ENCODE results near the gene KCNT2.
"Not testable (repeated sequence)": the region's sequence is repeated elsewhere in the genome, so short reads cannot be mapped to it uniquely, and the experiment has no call there.

The KCNT2 gene

GRCh38 chr1:196608390-196609369 is at the start of gene KCNT2:
KCNT2 (minus strand) TSS chr1:196608440; CDS start chr1:196608309, 131 bp downstream.
- H3K27ac Mint-ChIP-seq = no peak within 1 kb of the TSS
- H3K9me3 Mint-ChIP-seq = peaks cover 10% of the 10 kb centered on the region
- peak within 1 kb of the TSS; percentile 59 for H3K4me3 Mint-ChIP-seq
- peaks cover 2% of the 10 kb centered on the region for H3K4me1 Mint-ChIP-seq
- peaks cover 29% of the 10 kb centered on the region for H3K27me3 Mint-ChIP-seq
- ATAC-seq (peak; percentile 15), DNase-seq (no peak)
- no peaks in the 10 kb centered on the region for H3K36me3 Mint-ChIP-seq (ENCODE audit: low read depth)

- no peaks in the 10 kb centered on the region for H3K36me3 Mint-ChIP-seq (ENCODE audit: low read depth)
- ATAC-seq = no peak
Observed at GRCh38 chr1:196655494-196655893, 47.3 kb upstream of the KCNT2 start.

GRCh38 chr1:196655071-196655470 is 46.8 kb upstream of the KCNT2 start:
- Mint-ChIP-seq H3K36me3 (ENCODE audit: low read depth) (no peaks in the 10 kb centered on the region), H3K9me3 (no peaks in the 10 kb centered on the region), H3K27me3 (no peaks in the 10 kb centered on the region), H3K4me3 (no peak overlapping the region), H3K4me1 (peaks cover 13% of the 10 kb centered on the region), H3K27ac (no peak overlapping the region)
- no peak for ATAC-seq
- DNase-seq = no peak

More at GRCh38 chr1:196655494-196655893, 47.3 kb upstream of the KCNT2 start:
- H3K4me1 Mint-ChIP-seq = peaks cover 13% of the 10 kb centered on the region
- H3K27me3 Mint-ChIP-seq = no peaks in the 10 kb centered on the region
- no peak for DNase-seq
- H3K9me3 Mint-ChIP-seq = no peaks in the 10 kb centered on the region
- H3K4me3 Mint-ChIP-seq = no peak overlapping the region
- H3K27ac Mint-ChIP-seq = no peak overlapping the region

- no peak overlapping the region for H3K4me3 Mint-ChIP-seq
- ATAC-seq (no peak), DNase-seq (no peak)
- H3K27me3 Mint-ChIP-seq = no peaks in the 10 kb centered on the region
- H3K9me3 Mint-ChIP-seq = no peaks in the 10 kb centered on the region
- no peaks in the 10 kb centered on the region for H3K36me3 Mint-ChIP-seq (ENCODE audit: low read depth)
- peaks cover 13% of the 10 kb centered on the region for H3K4me1 Mint-ChIP-seq
- no peak overlapping the region for H3K27ac Mint-ChIP-seq
Observed at GRCh38 chr1:196654271-196654670, 46.0 kb upstream of the KCNT2 start.

GRCh38 chr1:196651637-196652215 is 43.5 kb upstream of the KCNT2 start, which contains the start of gene CFH:
CFH (plus strand) TSS chr1:196652043; CDS start chr1:196652118, 75 bp downstream.
- no peak for DNase-seq
- H3K4me1 Mint-ChIP-seq = peaks cover 13% of the 10 kb centered on the region
- no peak for ATAC-seq

GRCh38 chr1:196651079-196651478 is 42.8 kb upstream of the KCNT2 start:
- ATAC-seq (no peak), DNase-seq (no peak)
- Mint-ChIP-seq H3K27me3 (no peaks in the 10 kb centered on the region), H3K4me1 (peaks cover 13% of the 10 kb centered on the region), H3K4me3 (no peak overlapping the region), H3K9me3 (no peaks in the 10 kb centered on the region), H3K36me3 (ENCODE audit: low read depth) (no peaks in the 10 kb centered on the region), H3K27ac (no peak overlapping the region)

More at GRCh38 chr1:196651637-196652215, 43.5 kb upstream of the KCNT2 start, which contains the start of gene CFH:
- H3K27ac Mint-ChIP-seq = no peak within 1 kb of the TSS
- H3K4me3 Mint-ChIP-seq = peak within 1 kb of the TSS; percentile 35
- H3K36me3 Mint-ChIP-seq (ENCODE audit: low read depth) = no peaks in the 10 kb centered on the region
- no peaks in the 10 kb centered on the region for H3K27me3 Mint-ChIP-seq
- H3K9me3 Mint-ChIP-seq = no peaks in the 10 kb centered on the region

GRCh38 chr1:196650403-196650802 is 42.2 kb upstream of the KCNT2 start:
- Mint-ChIP-seq H3K4me1 (peaks cover 11% of the 10 kb centered on the region), H3K9me3 (no peaks in the 10 kb centered on the region), H3K36me3 (ENCODE audit: low read depth) (no peaks in the 10 kb centered on the region), H3K4me3 (no peak overlapping the region), H3K27ac (no peak overlapping the region), H3K27me3 (peaks cover 2% of the 10 kb centered on the region)
- no peak for DNase-seq
- no peak for ATAC-seq

- Mint-ChIP-seq H3K27me3 (peaks cover 2% of the 10 kb centered on the region), H3K4me3 (no peak overlapping the region), H3K9me3 (no peaks in the 10 kb centered on the region), H3K4me1 (peaks cover 11% of the 10 kb centered on the region), H3K36me3 (ENCODE audit: low read depth) (no peaks in the 10 kb centered on the region), H3K27ac (no peak overlapping the region)
- DNase-seq (no peak), ATAC-seq (no peak)
Observed at GRCh38 chr1:196649990-196650389, 41.8 kb upstream of the KCNT2 start.

GRCh38 chr1:196640976-196641375 is 32.7 kb upstream of the KCNT2 start:
- ATAC-seq (no peak), DNase-seq (no peak)
- H3K36me3 Mint-ChIP-seq (ENCODE audit: low read depth) = no peaks in the 10 kb centered on the region
- H3K27me3 Mint-ChIP-seq = peaks cover 3% of the 10 kb centered on the region
- H3K27ac Mint-ChIP-seq = no peak overlapping the region
- no peak overlapping the region for H3K4me3 Mint-ChIP-seq
- no peaks in the 10 kb centered on the region for H3K9me3 Mint-ChIP-seq
- no peaks in the 10 kb centered on the region for H3K4me1 Mint-ChIP-seq

GRCh38 chr1:196639291-196639690 is 31.1 kb upstream of the KCNT2 start:
- H3K36me3 Mint-ChIP-seq (ENCODE audit: low read depth); DNase-seq; H3K4me1 Mint-ChIP-seq; H3K4me3 Mint-ChIP-seq; H3K27me3 Mint-ChIP-seq; ATAC-seq; H3K27ac Mint-ChIP-seq; H3K9me3 Mint-ChIP-seq: not testable (repeated sequence)

- Mint-ChIP-seq H3K36me3 (ENCODE audit: low read depth) (no peaks in the 10 kb centered on the region), H3K27ac (no peak overlapping the region), H3K4me1 (no peaks in the 10 kb centered on the region), H3K27me3 (peaks cover 1% of the 10 kb centered on the region), H3K9me3 (no peaks in the 10 kb centered on the region), H3K4me3 (no peak overlapping the region)
- ATAC-seq = no peak
- DNase-seq = no peak
Observed at GRCh38 chr1:196638466-196638865, 30.2 kb upstream of the KCNT2 start.

GRCh38 chr1:196637606-196638005 is 29.4 kb upstream of the KCNT2 start:
- Mint-ChIP-seq H3K9me3 (no peaks in the 10 kb centered on the region), H3K4me1 (no peaks in the 10 kb centered on the region), H3K27ac (no peak overlapping the region), H3K36me3 (ENCODE audit: low read depth) (no peaks in the 10 kb centered on the region), H3K4me3 (no peak overlapping the region), H3K27me3 (peaks cover 1% of the 10 kb centered on the region)
- DNase-seq (no peak), ATAC-seq (no peak)

GRCh38 chr1:196628838-196629237 is 20.6 kb upstream of the KCNT2 start:
- H3K9me3 Mint-ChIP-seq = peaks cover 15% of the 10 kb centered on the region
- no peak overlapping the region for H3K4me3 Mint-ChIP-seq
- no peaks in the 10 kb centered on the region for H3K27me3 Mint-ChIP-seq
- ATAC-seq (no peak), DNase-seq (no peak)
- H3K27ac Mint-ChIP-seq = no peak overlapping the region
- no peaks in the 10 kb centered on the region for H3K4me1 Mint-ChIP-seq
- peaks cover 2% of the 10 kb centered on the region for H3K36me3 Mint-ChIP-seq (ENCODE audit: low read depth)

GRCh38 chr1:196623079-196623478 is 14.8 kb upstream of the KCNT2 start:
- Mint-ChIP-seq H3K4me1 (no peaks in the 10 kb centered on the region), H3K36me3 (ENCODE audit: low read depth) (no peaks in the 10 kb centered on the region), H3K27ac (no peak overlapping the region), H3K4me3 (no peak overlapping the region), H3K9me3 (peaks cover 2% of the 10 kb centered on the region), H3K27me3 (no peaks in the 10 kb centered on the region)
- no peak for DNase-seq
- ATAC-seq = no peak

GRCh38 chr1:196619721-196620120 is 11.5 kb upstream of the KCNT2 start:
- no peak for DNase-seq
- H3K9me3 Mint-ChIP-seq = no peaks in the 10 kb centered on the region
- H3K27ac Mint-ChIP-seq = no peak overlapping the region
- H3K27me3 Mint-ChIP-seq = no peaks in the 10 kb centered on the region
- no peaks in the 10 kb centered on the region for H3K4me1 Mint-ChIP-seq
- no peak overlapping the region for H3K4me3 Mint-ChIP-seq
- ATAC-seq = no peak
- H3K36me3 Mint-ChIP-seq (ENCODE audit: low read depth) = no peaks in the 10 kb centered on the region

Measured in activated naive CD8-positive, alpha-beta T cell treated with anti-CD3 and anti-CD28 coated beads, Interleukin-2, amount 50 U/mL, for 24 hours (primary cell).